Right ventricle myocardium inferior (tissue), 1 donor: Measurements from ENCODE around the gene PRSS16. TPM values are rescaled to one million over a fixed set of nuclear protein-coding genes. Genes with fewer than 3 reads are reported as not detected.
"Not testable (repeated sequence)": the region's sequence is repeated elsewhere in the genome, so short reads cannot be mapped to it uniquely, and the experiment has no call there.

ENCODE experiments used
- ATAC-seq: fragments of 200-7000 bp; cut with Tn5 transposase; one replicate; pipeline ENCODE4 v1.9.1; 2020; ENCODE audit warnings: mild to moderate bottlenecking, moderate library complexity
- DNase-seq: peaks from one replicate; pipeline ENCODE4 v3.0.0; 2021; ENCODE audit errors: missing footprints
- intact Hi-C: fragments of 100-400 bp; cut with DNase I; formaldehyde crosslinking; loops from one replicate; pipeline ENCODE4 v1.11.0; 2022
- long read RNA-seq: library from polyadenylated mRNA; unstranded; transcript quantifications from one replicate; pipeline ENCODE4 v2.0.0, GENCODE V29; 2021
- total RNA-seq: library from RNA; stranded (reverse); fragmentation: NEBNext Ultra II Directional; extraction: Animal tissue kit (Norgen Biotek cat#: 25700); gene quantifications from one replicate; pipeline ENCODE4 v1.2.1, GENCODE V29; 2021
- donor health status: DM: no; HTN: yes; CAD: no; lungs with severe emphysema.

The PRSS16 gene, protein sequence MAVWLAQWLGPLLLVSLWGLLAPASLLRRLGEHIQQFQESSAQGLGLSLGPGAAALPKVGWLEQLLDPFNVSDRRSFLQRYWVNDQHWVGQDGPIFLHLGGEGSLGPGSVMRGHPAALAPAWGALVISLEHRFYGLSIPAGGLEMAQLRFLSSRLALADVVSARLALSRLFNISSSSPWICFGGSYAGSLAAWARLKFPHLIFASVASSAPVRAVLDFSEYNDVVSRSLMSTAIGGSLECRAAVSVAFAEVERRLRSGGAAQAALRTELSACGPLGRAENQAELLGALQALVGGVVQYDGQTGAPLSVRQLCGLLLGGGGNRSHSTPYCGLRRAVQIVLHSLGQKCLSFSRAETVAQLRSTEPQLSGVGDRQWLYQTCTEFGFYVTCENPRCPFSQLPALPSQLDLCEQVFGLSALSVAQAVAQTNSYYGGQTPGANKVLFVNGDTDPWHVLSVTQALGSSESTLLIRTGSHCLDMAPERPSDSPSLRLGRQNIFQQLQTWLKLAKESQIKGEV
- total RNA-seq: 0.16 TPM
- long read RNA-seq: 0 reads

DNA sequence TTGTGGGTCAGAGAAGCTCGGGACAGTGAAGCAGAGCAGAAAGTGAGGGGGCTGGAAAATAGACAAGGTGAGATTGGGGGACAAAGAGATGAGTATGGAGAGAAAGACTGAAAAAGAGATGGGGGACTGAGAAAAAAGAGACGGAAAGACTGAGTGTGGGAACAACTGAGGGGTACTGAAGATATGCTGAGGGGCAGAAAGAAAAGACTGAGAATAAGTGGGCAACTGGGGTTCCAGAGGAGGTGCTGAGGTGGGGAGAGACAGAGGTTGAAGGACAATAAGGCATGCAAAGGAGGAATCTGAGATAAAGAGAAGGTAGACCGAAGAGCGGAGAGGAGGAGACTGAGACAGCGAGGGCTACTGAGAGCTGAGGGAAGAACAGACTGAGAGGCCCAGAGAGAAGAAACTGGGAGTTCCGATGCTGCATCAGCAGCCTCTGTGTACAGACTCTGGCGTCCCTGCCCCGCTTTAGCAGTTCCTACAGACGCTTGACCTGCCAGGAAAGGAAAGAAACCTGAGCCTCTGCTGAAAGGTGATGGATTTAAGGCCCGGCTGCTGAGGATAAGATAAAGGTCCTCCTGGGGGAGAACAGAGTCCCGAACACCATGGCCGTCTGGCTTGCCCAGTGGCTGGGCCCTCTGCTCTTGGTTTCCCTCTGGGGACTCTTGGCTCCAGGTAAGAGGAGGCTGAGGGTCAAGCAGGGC is at the start of gene PRSS16:
TSS of gene PRSS16 (plus strand) at position 569 of the 704 bp plus-strand sequence. CDS start at position 606, 37 bp downstream.
- DNase-seq: no peak
- no peak for ATAC-seq
- intact Hi-C loops: no loop called here

DNA sequence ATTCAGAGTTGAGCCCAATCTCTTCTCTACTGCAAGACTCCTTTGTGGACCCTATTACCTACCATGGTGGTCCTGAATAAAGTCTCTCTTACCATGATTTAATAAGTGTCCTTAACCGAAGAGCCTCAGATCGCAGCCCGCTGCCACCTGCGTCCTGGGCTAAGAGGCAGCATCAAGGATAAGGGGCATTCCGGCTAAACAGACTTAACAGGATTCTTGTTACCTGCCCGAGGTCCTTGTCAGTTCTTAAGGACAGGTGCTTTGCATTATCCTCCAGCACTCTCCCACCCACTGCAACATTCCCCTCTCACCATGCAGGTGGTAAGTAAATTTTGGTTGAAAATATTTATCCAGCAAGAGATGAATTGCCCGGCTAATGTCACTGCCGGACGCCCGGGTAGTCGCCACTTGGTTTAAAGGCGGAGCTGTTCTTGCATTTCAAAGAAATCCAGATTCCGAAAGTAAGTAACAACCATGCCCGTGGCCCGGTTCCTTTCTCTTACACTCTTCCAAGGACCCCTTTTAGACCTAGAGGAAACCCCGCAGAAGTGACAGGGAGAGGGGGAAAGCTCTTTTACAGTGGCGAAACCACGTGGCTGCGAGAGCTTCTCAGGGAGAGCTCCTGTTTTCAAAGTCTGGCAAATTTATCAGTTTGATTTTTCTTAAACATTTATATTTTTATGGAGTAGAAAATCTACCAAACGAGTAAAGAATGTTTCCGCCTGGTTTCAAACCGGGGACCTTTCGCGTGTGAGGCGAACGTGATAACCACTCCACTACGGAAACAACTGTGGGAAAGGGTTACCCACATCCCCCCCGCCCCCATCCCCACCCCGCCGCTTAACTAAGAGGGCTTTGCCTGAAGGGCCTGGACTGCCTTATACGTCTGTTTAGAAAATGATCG is 41.9 kb upstream of the PRSS16 start:
- intact Hi-C loops: no loop called here
- DNase-seq (no peak), ATAC-seq (no peak)

DNA sequence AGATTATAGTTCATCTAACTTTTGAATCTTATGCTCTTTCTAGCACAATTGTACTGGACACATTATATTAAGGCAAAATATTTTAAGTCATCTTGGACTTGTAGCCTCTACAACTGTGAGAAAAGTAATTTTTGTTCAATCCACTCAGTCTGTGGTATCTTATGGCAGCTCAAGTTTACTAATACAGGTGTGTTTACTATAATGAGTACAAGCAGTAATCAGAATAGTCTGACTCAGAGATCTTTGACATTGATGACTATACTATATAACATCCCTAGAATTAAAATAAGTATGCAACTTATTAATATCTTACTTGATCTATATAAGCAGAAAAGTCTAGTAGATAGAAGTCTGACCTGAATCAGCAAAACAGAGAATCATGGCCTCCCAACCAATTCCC is 40.7 kb upstream of the PRSS16 start:
- no peak for DNase-seq
- ATAC-seq: no peak
- intact Hi-C loops: no loop called here

DNA sequence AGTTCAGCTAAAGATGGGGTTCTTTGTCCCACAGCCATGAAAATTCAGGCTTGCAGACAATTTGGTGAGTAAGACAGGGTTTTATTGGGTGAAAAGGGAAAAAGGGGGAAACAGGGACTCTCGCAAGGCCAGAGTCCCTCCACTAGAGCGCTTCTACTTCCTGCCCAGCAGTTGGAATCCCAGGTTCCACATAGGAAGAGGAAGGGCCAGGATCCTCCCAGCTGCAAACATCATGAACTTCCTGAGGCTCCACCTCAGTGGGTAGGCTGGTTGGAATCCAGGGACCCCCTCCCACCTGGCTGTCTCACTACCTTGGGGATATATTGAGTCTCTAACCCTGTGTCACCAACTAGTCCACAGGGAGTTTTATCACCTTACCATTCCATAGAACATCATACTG is 39.5 kb upstream of the PRSS16 start:
- ATAC-seq (no peak), DNase-seq (no peak)
- intact Hi-C loops: no loop called here

DNA sequence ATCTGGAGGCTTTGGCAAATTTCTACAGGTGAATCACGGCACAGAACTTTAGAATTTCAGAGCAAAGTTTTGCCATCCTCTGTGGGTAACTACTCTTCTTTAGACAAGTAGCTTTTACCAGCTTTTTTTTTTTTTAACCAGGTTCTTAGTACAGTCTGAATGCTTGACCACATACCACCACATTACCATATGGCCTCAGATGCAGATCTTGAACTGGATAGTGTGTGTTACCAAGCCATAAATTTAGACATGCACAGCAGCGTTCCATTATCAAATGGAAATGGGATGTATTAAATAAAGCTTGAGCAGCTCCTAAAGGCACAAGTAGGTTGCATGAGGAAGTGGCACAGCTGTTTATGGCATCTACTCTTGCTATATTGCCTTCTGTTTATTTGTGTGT is 38.3 kb upstream of the PRSS16 start:
- no peak for ATAC-seq
- no peak for DNase-seq

DNA sequence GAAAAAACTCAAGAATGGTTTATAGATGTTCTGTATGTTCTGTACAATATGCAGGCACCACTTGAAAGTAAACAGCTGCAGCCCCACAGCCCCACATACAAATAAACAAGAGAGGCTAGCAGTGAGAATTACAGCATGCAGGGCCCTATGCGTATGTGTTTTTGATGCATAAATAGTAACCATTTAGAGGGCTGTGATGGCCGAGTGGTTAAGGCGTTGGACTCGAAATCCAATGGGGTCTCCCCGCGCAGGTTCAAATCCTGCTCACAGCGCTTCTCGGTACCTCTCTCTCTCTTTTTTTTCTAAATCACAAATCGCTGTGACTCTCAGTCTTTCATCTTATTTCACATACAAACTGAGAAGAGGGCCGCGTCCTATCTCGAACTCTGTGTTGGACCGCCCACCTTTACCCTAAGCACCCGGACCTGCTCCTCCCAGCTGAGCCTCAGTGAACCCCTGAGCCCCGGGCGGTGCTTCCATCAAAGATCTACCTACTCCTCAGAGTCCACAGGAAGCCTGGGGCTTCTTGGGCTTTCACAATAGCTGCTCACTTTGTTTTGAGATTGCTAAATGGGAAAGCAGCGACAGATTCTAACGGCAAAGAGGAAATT is 37.7 kb upstream of the PRSS16 start:
- DNase-seq (no peak), ATAC-seq (no peak)
- intact Hi-C loops: no loop called here

More for the DNA sequence above, 38.3 kb upstream of the PRSS16 start:
- intact Hi-C loops: no loop called here

DNA sequence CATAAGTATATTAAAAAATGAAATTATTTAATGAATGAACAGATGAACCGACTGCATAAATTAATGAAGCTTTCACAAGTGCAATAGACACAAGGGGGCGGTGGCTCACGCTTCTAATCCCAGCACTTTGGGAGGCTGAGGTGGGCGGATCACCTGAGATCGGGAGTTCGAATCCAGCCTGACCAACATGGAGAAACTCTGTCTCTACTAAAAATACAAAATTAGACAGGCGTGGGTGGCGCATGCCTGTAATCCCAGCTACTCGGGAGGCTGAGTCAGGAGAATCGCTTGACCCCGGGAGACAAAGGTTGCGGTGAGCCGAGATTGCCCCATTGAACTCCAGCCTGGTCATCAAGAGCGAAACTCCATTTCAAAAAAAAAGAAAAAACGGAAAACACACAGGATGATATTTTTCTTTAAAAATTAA is 34.4 kb upstream of the PRSS16 start:
- ATAC-seq, DNase-seq, intact Hi-C loops: not testable (repeated sequence)

DNA sequence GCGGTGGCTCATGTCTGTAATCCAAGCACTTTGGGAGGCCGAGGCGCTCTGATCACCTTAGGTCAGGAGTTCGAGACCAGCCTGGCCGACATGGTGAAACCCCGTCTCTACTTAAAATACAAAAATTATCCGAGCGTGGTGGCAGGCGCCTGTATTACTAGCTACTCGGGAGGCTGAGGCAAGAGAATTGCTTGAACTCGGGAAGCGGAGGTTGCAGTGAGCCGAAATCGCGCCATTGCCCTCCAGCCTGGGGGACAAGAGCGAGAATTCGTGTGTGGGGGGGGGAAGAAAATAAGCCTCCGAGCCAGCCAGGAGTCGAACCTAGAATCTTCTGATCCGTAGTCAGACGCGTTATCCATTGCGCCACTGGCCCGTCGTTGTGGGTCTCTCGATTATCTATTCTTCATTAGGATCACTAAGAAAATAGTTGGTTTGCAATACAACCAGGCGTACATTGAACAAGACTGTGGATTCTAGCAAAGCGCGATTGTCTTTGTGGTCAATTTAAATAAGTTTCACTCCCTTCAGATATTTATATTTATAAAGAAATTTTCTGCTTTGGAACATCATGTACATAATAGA is 33.9 kb upstream of the PRSS16 start:
- ATAC-seq: no peak

DNA sequence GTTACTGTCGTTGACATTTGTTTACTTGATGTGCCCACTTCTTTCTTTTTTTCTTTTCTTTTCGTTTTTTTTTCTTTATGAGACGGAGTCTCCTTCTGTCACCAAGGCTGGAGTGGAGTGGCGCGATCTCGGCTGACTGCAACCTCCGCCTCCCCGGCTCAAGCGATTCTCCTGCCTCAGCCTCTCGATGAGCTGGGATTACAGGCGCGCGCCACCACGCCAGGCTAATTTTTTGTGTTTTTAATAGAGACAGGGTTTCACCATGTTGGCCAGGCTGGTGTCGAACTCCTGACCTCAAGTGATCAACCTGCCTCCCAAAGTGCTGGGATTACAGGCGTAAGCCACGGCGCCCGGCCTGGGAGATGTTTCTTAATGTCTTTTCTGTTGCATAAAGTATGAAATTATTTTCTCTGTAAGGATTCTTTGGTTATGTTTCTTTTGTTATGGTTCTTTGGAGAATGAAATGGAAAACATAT is 33.3 kb upstream of the PRSS16 start:
- no peak for DNase-seq
- ATAC-seq: no peak
- intact Hi-C loops: no loop called here

More for the DNA sequence above, 33.9 kb upstream of the PRSS16 start:
- no peak for DNase-seq
- intact Hi-C loops: no loop called here

DNA sequence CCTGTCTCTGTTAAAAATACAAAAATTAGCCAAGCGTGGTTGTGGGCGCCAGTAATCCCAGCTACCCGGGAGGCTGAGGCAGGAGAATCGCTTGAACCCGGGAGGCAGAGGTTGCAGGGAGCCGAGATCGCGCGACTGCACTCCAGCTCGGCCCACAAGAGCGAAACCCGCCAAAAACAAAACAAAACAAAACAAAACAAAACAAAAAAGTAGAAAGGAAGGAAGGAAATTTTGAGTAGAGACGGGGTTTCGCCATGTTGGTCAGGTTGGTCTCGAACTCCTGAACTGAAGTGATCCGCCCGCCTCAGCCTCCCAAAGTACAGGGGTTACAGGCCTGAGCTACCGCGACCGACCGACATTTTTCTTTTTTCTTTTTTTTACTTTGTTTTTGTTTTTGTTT is 30.6 kb upstream of the PRSS16 start:
- intact Hi-C loops: no loop called here
- DNase-seq (no peak), ATAC-seq (no peak)

DNA sequence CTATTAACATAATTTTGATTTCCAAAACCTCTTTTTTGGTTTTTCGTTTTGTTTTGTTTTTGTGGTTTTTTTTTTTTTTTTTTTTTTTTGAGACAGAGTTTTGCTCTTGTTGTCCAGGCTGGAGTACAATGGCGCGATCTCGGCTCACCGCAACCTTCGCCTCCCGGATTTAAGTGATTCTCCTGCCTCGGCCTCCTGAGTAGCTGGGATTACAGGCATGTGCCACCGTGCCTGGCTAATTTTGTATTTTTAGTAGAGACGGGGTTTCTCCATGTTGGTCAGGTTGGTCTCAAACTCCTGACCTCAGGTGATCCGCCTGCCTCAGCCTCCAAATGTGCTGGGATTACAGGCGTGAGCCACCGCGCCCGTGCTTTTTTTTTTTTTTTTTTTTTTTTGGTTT is 24.5 kb upstream of the PRSS16 start:
- ATAC-seq, DNase-seq, intact Hi-C loops: not testable (repeated sequence)

DNA sequence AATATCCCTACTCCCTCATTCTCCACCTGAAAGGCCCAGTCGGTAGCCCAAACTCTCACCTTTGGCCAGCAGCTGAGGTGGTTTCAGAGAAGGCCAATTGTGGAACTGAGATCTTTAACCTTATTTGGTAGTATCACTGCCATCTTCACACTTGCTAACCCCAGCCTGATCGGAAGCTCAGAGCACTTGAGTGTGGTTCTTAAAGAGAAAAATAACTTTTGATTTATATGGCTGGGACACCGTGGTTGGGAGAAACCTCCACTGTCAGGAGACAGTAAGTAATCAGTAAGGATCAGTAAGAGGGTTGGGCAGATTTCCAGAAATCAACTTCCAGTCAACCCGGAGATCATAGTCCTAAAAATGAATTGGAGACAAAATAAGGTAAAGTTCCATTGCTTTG is 22.8 kb upstream of the PRSS16 start:
- intact Hi-C loops: no loop called here
- no peak for ATAC-seq
- no peak for DNase-seq

DNA sequence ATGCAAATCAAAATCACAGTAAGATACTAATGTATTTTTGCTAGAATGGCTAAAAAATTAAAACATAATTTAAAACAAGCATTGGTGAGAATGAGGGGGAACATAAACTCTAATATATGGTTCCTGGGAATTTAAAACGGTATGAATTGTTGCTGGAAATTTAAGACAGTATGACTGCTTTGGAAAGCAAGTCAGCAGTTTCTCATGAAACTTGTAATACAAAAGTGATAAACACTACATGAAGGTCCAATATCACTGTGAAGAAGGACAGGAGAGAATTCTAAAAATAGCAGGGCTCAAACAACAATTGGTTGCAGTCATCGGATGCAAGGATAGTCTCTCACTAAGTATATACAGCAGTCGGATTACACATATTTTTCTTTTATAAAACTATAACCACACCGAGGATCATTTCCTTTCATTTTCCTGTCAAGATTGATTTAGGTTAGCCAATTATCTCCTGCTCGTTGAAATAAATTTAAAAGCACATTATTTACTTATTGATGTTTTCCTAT is 18.5 kb upstream of the PRSS16 start:
- ATAC-seq (no peak), DNase-seq (no peak)
- intact Hi-C loops: no loop called here

DNA sequence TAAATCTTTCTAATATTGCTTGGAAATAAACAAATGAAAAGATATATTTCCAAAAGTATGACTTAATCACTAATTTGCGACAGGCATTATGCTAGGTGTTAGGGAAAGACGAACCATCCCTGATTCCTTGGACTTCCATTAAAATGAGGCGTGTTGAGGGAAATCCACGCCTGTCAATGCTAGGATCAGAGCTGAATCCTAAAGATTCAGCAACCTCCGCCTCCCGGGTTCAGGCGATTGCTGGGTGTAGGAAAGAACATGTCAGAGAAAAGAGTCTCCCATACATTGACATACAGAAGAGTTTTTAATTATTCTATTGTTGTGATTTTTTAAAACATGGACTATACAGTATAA is 16.8 kb upstream of the PRSS16 start:
- intact Hi-C loops: no loop called here
- ATAC-seq: no peak
- no peak for DNase-seq

DNA sequence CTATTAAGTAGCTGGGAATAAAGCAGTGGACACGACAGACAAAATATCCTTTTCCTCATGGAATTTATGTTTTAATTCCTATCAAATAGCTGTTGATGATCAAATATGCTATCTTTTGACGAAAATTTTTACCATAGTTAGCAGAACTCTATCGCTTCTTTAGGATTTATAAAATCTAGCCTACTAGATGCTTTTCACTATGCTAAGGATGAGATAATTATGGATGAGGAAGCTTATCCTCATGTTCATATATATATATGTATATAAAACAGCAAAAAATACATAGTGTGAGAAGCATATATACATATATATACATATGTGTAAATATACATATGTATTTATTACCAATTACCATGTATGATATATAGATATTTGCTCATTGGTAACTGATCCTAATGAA is 12.9 kb upstream of the PRSS16 start:
- ATAC-seq: no peak
- DNase-seq: no peak
- intact Hi-C loops: no loop called here

DNA sequence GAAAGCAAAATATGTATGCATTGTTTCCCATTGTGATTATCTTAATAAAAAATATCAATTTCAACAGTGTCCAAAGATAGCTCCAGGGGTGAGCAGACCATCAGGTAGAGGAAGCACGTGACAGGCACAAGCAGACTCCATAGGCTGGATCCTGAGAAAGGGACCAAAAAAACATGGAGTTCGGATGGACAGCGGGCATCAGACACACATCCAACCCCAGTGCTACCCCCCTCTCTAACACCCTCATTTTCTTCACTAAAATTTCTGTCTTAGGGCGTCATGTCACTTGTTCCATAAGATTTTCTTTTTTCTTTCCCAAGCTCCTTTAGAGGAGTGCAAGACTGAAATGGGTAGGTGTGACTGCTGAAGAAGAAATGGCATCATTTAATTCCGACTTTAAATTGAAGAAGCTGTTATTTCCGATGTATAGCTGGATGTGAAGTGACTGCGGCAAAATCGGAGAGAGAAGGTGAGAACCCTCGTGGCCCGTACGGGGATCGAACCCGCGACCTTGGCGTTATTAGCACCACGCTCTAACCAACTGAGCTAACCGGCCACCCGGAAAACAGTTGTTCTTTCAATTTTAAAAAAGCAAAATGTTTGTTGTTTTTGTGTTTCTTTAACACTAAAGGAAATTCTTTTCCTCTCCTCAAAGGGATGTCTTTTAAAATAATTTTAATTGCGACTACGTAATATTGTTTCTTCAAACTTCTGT is 10.3 kb upstream of the PRSS16 start:
- intact Hi-C loops: no loop called here
- ATAC-seq (no peak), DNase-seq (no peak)
